ENCODE results near the gene ABTB2.

The ABTB2 gene

GRCh38 chr11:34360046-34360445 lies 2.2 kb upstream of the ABTB2 start:
- no peak for DNase-seq (ENCODE audit: low read depth, low spot score)

- no peak for DNase-seq (ENCODE audit: low read depth, low spot score)
These were observed 1.7 kb upstream of the ABTB2 start for GRCh38 chr11:34359548-34359891.

- DNase-seq (ENCODE audit: low read depth, low spot score), result no peak
These were observed 1.1 kb upstream of the ABTB2 start for GRCh38 chr11:34358728-34359547.

- no peak for DNase-seq (ENCODE audit: low read depth, low spot score)
These were observed 483 bp upstream of the ABTB2 start for GRCh38 chr11:34358258-34358727.

GRCh38 chr11:34356913-34357700 lies 703 bp downstream of the ABTB2 start:
- no peak for DNase-seq (ENCODE audit: low read depth, low spot score)

GRCh38 chr11:34356576-34356912 lies 1.3 kb downstream of the ABTB2 start:
- no peak for DNase-seq (ENCODE audit: low read depth, low spot score)

GRCh38 chr11:34356130-34356529 lies 1.7 kb downstream of the ABTB2 start:
- no peak for DNase-seq (ENCODE audit: low read depth, low spot score)

GRCh38 chr11:34355726-34356125 lies 2.1 kb downstream of the ABTB2 start:
- no peak for DNase-seq (ENCODE audit: low read depth, low spot score)

GRCh38 chr11:34354782-34355181 lies 3.0 kb downstream of the ABTB2 start:
- no peak for DNase-seq (ENCODE audit: low read depth, low spot score)

- no peak for DNase-seq (ENCODE audit: low read depth, low spot score)
These were observed 3.9 kb downstream of the ABTB2 start for GRCh38 chr11:34353881-34354280.

- no peak for DNase-seq (ENCODE audit: low read depth, low spot score)
These were observed 5.9 kb downstream of the ABTB2 start for GRCh38 chr11:34351687-34352469.

- DNase-seq (ENCODE audit: low read depth, low spot score), result no peak
These were observed 6.8 kb downstream of the ABTB2 start for GRCh38 chr11:34351051-34351450.

GRCh38 chr11:34349882-34350281 lies 7.9 kb downstream of the ABTB2 start:
- no peak for DNase-seq (ENCODE audit: low read depth, low spot score)

- DNase-seq (ENCODE audit: low read depth, low spot score), result no peak
These were observed 8.9 kb downstream of the ABTB2 start for GRCh38 chr11:34348919-34349318.

GRCh38 chr11:34348096-34348495 lies 9.7 kb downstream of the ABTB2 start:
- DNase-seq (ENCODE audit: low read depth, low spot score), result no peak

GRCh38 chr11:34346551-34346950 lies 11.3 kb downstream of the ABTB2 start:
- DNase-seq (ENCODE audit: low read depth, low spot score), result no peak

GRCh38 chr11:34345991-34346480 lies 11.8 kb downstream of the ABTB2 start:
- no peak for DNase-seq (ENCODE audit: low read depth, low spot score)

- no peak for DNase-seq (ENCODE audit: low read depth, low spot score)
These were observed 12.3 kb downstream of the ABTB2 start for GRCh38 chr11:34345540-34345876.

- no peak for DNase-seq (ENCODE audit: low read depth, low spot score)
These were observed 12.9 kb downstream of the ABTB2 start for GRCh38 chr11:34344768-34345539.

GRCh38 chr11:34344410-34344767 lies 13.4 kb downstream of the ABTB2 start:
- no peak for DNase-seq (ENCODE audit: low read depth, low spot score)

- DNase-seq (ENCODE audit: low read depth, low spot score), result no peak
These were observed 14.1 kb downstream of the ABTB2 start for GRCh38 chr11:34343686-34344085.

- DNase-seq (ENCODE audit: low read depth, low spot score), result no peak
These were observed 14.7 kb downstream of the ABTB2 start for GRCh38 chr11:34343153-34343552.

Measured in brain pericyte (primary cell).